Naive B cell (primary cell): ENCODE data around the gene TUBGCP2. TPM values are rescaled to one million over a fixed set of nuclear protein-coding genes. Genes with fewer than 3 reads are reported as not detected.
A peak's percentile ranks its signal among the peaks of the same experiment; 100 is the strongest.

ENCODE experiments used
- ATAC-seq, 2 donors: fragments of 150-1000 bp; cut with Tn5 transposase; 2 replicates each; pipeline ENCODE4 v1.10.0; 2021; ENCODE audit warnings: low read depth in 2 of 2, mild to moderate bottlenecking in 2 of 2, moderate library complexity in 2 of 2
- DNase-seq: peaks from one replicate; pipeline ENCODE4 v3.0.0; 2022
- H3K27ac Mint-ChIP-seq, 6 donors: one replicate each; pipeline ENCODE4 v1.8.0; 2020 to 2022; ENCODE audit warnings: mild to moderate bottlenecking in 6 of 6, mixed read lengths in 6 of 6, moderate library complexity in 5 of 6, inconsistent platforms in 2 of 6
- H3K27me3 Mint-ChIP-seq, 3 donors: one replicate each; pipeline ENCODE4 v1.8.0; 2021 to 2022; ENCODE audit warnings: mixed read lengths in 3 of 3, mild to moderate bottlenecking in 1 of 3
- H3K36me3 Mint-ChIP-seq, 2 donors: one replicate each; pipeline ENCODE4 v1.8.0; 2020 to 2022; ENCODE audit warnings: mixed read lengths in 2 of 2, inconsistent platforms in 1 of 2, mild to moderate bottlenecking in 1 of 2
- H3K4me1 Mint-ChIP-seq, 3 donors: one replicate each; pipeline ENCODE4 v1.8.0; 2020 to 2022; ENCODE audit warnings: mixed read lengths in 3 of 3, inconsistent platforms in 1 of 3, mild to moderate bottlenecking in 1 of 3, moderate library complexity in 1 of 3
- H3K4me3 Mint-ChIP-seq, 8 donors: one replicate each; pipeline ENCODE4 v1.8.0; 2020 to 2022; ENCODE audit warnings: mild to moderate bottlenecking in 8 of 8, mixed read lengths in 8 of 8, moderate library complexity in 8 of 8, inconsistent platforms in 2 of 8
- H3K9me3 Mint-ChIP-seq, 7 donors: one replicate each; pipeline ENCODE4 v1.8.0; 2020 to 2022; ENCODE audit warnings: mixed read lengths in 7 of 7, mild to moderate bottlenecking in 5 of 7, inconsistent platforms in 2 of 7, moderate library complexity in 1 of 7
- polyA plus RNA-seq, 6 donors: library from polyadenylated mRNA; unstranded; fragments of 300-500 nt; fragmentation: Illumina TruSeq; gene quantifications; one replicate each; pipeline ENCODE4 v1.2.3, GENCODE V29; 2021; ENCODE audit warnings: low read depth in 6 of 6

Gene TUBGCP2
- polyA plus RNA-seq, 6 donors from 2014 or later: 19.6 to 36.2 (median 25.9) TPM

DNA sequence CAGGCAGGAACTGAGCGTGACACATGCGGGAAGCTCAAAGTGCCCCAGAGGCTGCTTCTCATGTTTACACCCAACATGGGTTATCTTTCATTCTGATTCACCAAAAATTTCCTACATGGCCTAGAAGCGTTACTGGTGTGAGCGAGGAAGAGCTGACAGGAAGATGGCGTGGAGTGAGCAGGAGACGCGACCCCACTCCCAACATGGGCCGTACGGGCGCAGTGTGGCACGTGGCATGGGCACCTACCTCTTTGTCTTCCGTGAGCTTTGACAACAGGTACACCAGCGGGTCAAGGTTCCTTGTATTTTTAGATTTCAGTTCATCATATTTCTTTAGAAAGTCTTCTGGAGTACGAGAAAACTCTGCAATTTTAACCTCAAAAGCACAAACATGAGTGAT lies 8.9 kb downstream of the TUBGCP2 start:
- Mint-ChIP-seq H3K27ac (no peak overlapping the region), H3K36me3 (peaks cover 0 to 18% of the 10 kb centered on the region in 2 donors), H3K27me3 (no peaks in the 10 kb centered on the region), H3K9me3 (no peaks in the 10 kb centered on the region), H3K4me3 (no peak overlapping the region), H3K4me1 (peaks cover 7 to 10% (median 9%) of the 10 kb centered on the region in 3 donors)
- ATAC-seq (no peak), DNase-seq (no peak)

- Mint-ChIP-seq H3K9me3 (no peaks in the 10 kb centered on the region), H3K4me3 (no peak overlapping the region), H3K4me1 (peaks cover 3 to 9% (median 9%) of the 10 kb centered on the region in 3 donors), H3K36me3 (peaks cover 0 to 18% of the 10 kb centered on the region in 2 donors), H3K27me3 (no peaks in the 10 kb centered on the region), H3K27ac (peak overlapping the region in 1 of 6 donors; percentile 50)
- ATAC-seq (no peak), DNase-seq (no peak)
Observed at GRCh38 chr10:133299224-133299623, 9.4 kb downstream of the TUBGCP2 start.

DNA sequence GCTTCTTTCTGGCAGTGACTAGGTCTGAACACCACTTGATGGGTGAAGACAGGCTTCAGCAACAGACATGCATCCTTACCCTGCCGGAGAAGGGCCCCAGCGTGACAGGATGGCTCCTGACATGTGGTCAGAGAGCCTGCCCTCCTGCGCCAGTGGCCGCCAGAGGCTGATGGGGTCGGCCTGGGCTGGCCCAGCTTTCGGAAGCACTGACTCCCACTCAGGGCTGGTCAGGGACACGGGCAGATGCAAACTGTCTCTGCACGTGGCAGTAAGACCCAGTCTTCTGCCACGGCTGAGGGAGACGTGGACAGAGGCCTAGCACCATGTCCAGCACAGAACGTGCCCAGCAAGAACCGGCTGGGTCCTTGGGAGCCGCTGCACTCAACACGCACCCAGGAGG lies 10.2 kb downstream of the TUBGCP2 start:
- DNase-seq (no peak), ATAC-seq (no peak)
- peaks cover 0 to 18% of the 10 kb centered on the region in 2 donors for H3K36me3 Mint-ChIP-seq
- peaks cover 0 to 9% (median 6%) of the 10 kb centered on the region in 3 donors for H3K4me1 Mint-ChIP-seq
- no peaks in the 10 kb centered on the region for H3K27me3 Mint-ChIP-seq
- H3K4me3 Mint-ChIP-seq: peak overlapping the region in 1 of 8 donors; percentile 41
- H3K27ac Mint-ChIP-seq: peak overlapping the region in 1 of 6 donors; percentile 63
- H3K9me3 Mint-ChIP-seq: no peaks in the 10 kb centered on the region

GRCh38 chr10:133297504-133297903 lies 11.2 kb downstream of the TUBGCP2 start:
- Mint-ChIP-seq H3K36me3 (peaks cover 0 to 18% of the 10 kb centered on the region in 2 donors), H3K27ac (no peak overlapping the region), H3K9me3 (no peaks in the 10 kb centered on the region), H3K4me1 (peaks cover 0 to 6% (median 1%) of the 10 kb centered on the region in 3 donors), H3K4me3 (no peak overlapping the region), H3K27me3 (no peaks in the 10 kb centered on the region)
- DNase-seq (no peak), ATAC-seq (no peak)

- H3K9me3 Mint-ChIP-seq: no peaks in the 10 kb centered on the region
- peak overlapping the region in 2 of 8 donors; percentile 35 to 61 for H3K4me3 Mint-ChIP-seq
- H3K4me1 Mint-ChIP-seq: peaks cover 0 to 4% (median 0%) of the 10 kb centered on the region in 3 donors
- DNase-seq: no peak
- ATAC-seq: no peak
- H3K27ac Mint-ChIP-seq: peak overlapping the region in 1 of 6 donors; percentile 76
- peaks cover 0 to 18% of the 10 kb centered on the region in 2 donors for H3K36me3 Mint-ChIP-seq
- no peaks in the 10 kb centered on the region for H3K27me3 Mint-ChIP-seq
Observed at GRCh38 chr10:133295426-133296320, 13.0 kb downstream of the TUBGCP2 start.

DNA sequence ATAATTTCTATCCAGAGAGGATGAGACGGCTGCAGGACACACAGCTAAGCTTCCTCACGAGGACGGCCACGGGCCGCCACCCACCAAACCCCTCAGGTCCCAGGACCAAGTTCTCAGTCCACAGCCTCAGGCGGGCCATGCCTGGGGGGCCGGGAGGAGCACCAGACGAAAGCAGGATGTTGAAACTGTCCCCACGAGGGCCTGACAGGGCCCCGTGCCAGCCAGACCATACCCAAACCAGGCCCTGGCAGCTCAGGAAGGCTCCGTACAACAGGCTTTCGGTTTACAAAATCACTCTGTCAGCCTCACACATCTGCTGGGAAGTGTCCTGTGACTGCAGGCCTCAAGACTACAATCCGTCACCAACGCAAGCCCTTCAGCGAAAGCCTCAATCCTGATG lies 14.5 kb downstream of the TUBGCP2 start:
- DNase-seq: no peak
- Mint-ChIP-seq H3K4me3 (no peak overlapping the region), H3K27me3 (no peaks in the 10 kb centered on the region), H3K27ac (no peak overlapping the region), H3K9me3 (peaks cover 0 to 2% (median 0%) of the 10 kb centered on the region in 7 donors), H3K4me1 (peaks cover 0 to 4% (median 0%) of the 10 kb centered on the region in 3 donors), H3K36me3 (peaks cover 0 to 18% of the 10 kb centered on the region in 2 donors)
- no peak for ATAC-seq

DNA sequence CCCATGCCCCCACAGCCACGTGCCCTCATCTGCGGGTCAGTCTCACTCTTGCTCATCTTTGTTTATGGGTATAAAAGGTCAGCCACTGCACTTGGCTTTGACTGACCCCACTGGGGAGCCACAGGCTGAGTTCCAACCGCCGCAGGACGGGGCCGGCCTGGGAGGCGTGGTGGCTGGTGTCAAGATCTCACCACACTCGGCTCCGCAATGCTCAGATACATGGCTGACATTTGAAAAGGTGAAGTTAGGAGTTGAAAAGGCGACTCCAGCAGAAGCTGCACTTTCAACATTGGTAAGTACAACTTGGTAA lies 14.9 kb downstream of the TUBGCP2 start:
- ATAC-seq (no peak), DNase-seq (no peak)
- Mint-ChIP-seq H3K4me1 (peaks cover 0 to 4% (median 0%) of the 10 kb centered on the region in 3 donors), H3K9me3 (peaks cover 0 to 2% (median 0%) of the 10 kb centered on the region in 7 donors), H3K4me3 (no peak overlapping the region), H3K36me3 (peaks cover 0 to 18% of the 10 kb centered on the region in 2 donors), H3K27ac (no peak overlapping the region), H3K27me3 (no peaks in the 10 kb centered on the region)

DNA sequence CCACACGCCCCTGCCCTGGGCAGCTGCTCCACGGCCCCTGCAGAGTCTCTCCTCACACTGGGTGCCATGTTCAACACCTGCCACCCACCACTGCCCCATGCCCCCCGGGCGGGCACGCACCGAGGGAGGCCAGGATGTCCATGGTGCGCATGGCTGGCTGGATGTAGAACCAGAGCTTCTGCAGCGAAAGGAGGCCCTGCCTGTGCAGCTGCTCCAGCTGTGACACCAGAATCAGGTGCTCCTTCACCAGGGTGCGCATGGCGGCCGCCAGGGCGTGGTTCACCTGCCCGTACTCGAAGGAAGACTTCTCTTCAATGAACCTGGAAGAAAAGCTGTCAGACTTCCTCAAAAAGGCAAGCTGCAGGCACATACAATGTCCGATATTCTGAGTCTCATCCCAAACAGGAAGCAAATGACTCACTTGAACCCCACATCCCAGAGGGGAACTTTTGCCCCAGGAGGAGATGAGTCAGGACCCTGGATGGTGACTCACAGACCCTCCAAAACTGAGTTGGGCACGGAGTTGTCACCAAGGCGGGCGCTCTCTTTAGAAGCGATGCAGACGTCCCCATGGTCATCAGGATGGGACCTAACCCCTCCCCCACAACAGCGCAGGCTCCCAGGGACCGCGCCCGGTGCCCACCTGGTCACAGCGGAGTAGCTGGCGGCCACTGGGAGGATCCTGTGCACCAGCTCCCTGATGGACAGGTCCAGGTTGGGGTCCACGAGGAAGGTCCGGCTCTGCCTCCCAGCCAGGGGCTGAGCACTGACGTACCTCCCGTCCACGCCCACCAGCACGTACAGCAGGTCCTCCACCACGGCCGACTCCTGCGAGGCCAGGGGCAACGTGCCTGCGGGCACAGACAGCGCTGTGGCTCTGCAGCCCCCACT lies 15.5 kb downstream of the TUBGCP2 start:
- no peak for DNase-seq
- no peaks in the 10 kb centered on the region for H3K27me3 Mint-ChIP-seq
- peaks cover 0 to 2% (median 0%) of the 10 kb centered on the region in 7 donors for H3K9me3 Mint-ChIP-seq
- peaks cover 0 to 16% of the 10 kb centered on the region in 2 donors for H3K36me3 Mint-ChIP-seq
- no peak for ATAC-seq
- H3K27ac Mint-ChIP-seq: no peak overlapping the region
- H3K4me1 Mint-ChIP-seq: peaks cover 0 to 4% (median 0%) of the 10 kb centered on the region in 3 donors
- no peak overlapping the region for H3K4me3 Mint-ChIP-seq

- DNase-seq: no peak
- ATAC-seq: no peak
- H3K36me3 Mint-ChIP-seq: peaks cover 9 to 28% of the 10 kb centered on the region in 2 donors
Observed at GRCh38 chr10:133289761-133290160, 18.9 kb downstream of the TUBGCP2 start.

GRCh38 chr10:133287832-133288500 lies 20.7 kb downstream of the TUBGCP2 start:
- Mint-ChIP-seq H3K4me1 (peaks cover 0 to 10% (median 4%) of the 10 kb centered on the region in 3 donors), H3K4me3 (no peak overlapping the region), H3K27ac (no peak overlapping the region), H3K9me3 (peaks cover 0 to 2% (median 0%) of the 10 kb centered on the region in 7 donors), H3K27me3 (no peaks in the 10 kb centered on the region), H3K36me3 (peaks cover 9 to 41% of the 10 kb centered on the region in 2 donors)
- no peak for ATAC-seq
- DNase-seq: no peak

More at GRCh38 chr10:133289761-133290160, 18.9 kb downstream of the TUBGCP2 start:
- Mint-ChIP-seq H3K4me3 (no peak overlapping the region), H3K27ac (no peak overlapping the region), H3K4me1 (peaks cover 0 to 10% (median 1%) of the 10 kb centered on the region in 3 donors), H3K27me3 (no peaks in the 10 kb centered on the region), H3K9me3 (peaks cover 0 to 2% (median 0%) of the 10 kb centered on the region in 7 donors)

GRCh38 chr10:133286366-133286765 lies 22.3 kb downstream of the TUBGCP2 start:
- ATAC-seq: no peak

DNA sequence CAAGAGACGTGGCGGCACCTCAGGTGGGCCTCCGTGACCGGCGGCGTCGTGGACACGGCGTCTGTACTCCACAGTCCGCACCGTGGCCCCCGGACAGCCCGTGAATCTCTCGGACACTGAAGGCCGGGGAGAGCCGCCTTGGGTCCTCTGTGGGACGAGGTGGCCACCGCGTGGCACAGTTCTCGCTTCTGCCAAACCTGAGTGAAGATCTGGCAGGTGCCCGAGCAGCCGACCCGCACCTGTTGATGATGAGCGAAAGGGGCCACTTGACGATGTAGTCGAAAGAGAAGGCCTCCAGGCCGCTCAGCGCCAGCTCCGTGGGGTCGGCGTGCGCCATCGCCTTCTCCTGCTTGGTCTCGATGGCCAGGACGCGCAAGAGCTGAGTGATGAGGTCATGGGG lies 23.5 kb downstream of the TUBGCP2 start:
- Mint-ChIP-seq H3K4me3 (no peak overlapping the region), H3K9me3 (peaks cover 0 to 2% (median 0%) of the 10 kb centered on the region in 7 donors), H3K27ac (peak overlapping the region in 1 of 6 donors; percentile 32), H3K4me1 (peaks cover 3 to 10% (median 4%) of the 10 kb centered on the region in 3 donors), H3K27me3 (no peaks in the 10 kb centered on the region), H3K36me3 (peaks cover 9 to 49% of the 10 kb centered on the region in 2 donors)
- DNase-seq (no peak), ATAC-seq (no peak)

More at GRCh38 chr10:133286366-133286765, 22.3 kb downstream of the TUBGCP2 start:
- H3K36me3 Mint-ChIP-seq: peaks cover 9 to 49% of the 10 kb centered on the region in 2 donors
- no peak for DNase-seq
- H3K4me1 Mint-ChIP-seq: peaks cover 0 to 10% (median 4%) of the 10 kb centered on the region in 3 donors
- peaks cover 0 to 2% (median 0%) of the 10 kb centered on the region in 7 donors for H3K9me3 Mint-ChIP-seq
- H3K4me3 Mint-ChIP-seq: no peak overlapping the region
- H3K27ac Mint-ChIP-seq: peak overlapping the region in 1 of 6 donors; percentile 39
- no peaks in the 10 kb centered on the region for H3K27me3 Mint-ChIP-seq

DNA sequence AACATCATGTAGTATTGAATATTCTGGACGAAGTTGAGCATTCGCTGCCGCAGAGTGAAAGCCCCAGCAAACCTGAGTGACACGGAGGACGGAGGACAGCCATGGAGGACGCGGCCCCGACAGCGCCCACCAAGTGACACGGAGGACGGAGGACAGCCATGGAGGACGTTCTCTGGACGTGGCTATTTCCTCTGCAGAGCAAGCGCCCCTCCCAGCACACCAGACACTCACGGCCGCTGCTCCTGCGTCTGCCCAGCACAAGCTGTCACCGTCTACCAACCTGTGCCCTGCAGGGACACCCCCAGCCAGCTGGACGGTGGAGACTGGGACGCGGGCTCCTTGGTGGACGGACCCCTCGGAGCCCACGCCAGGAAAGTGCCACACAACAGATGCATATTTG lies 24.7 kb downstream of the TUBGCP2 start:
- Mint-ChIP-seq H3K36me3 (peaks cover 9 to 47% of the 10 kb centered on the region in 2 donors), H3K9me3 (no peaks in the 10 kb centered on the region), H3K27ac (peak overlapping the region in 1 of 6 donors; percentile 36), H3K27me3 (no peaks in the 10 kb centered on the region), H3K4me3 (peak overlapping the region in 2 of 8 donors; percentile 52 to 66), H3K4me1 (peaks cover 8 to 19% (median 9%) of the 10 kb centered on the region in 3 donors)
- ATAC-seq (no peak), DNase-seq (no peak)
